HepG2 (cell line): ENCODE results near the gene LITAFD.

ENCODE experiments used
- ARNTL ChIP-seq: sonication (generic); formaldehyde crosslinking; IDR thresholded peaks from 2 replicates; pipeline ENCODE4 v1.4.0; 2020; ENCODE audit warnings: mild to moderate bottlenecking, missing genetic modification reagents
- CTCF ChIP-seq: sonication (generic); formaldehyde crosslinking; IDR thresholded peaks from 2 replicates; pipeline ENCODE4 v1.5.0; 2020; ENCODE audit warnings: mild to moderate bottlenecking, missing genetic modification reagents, moderate library complexity
- ELF4 ChIP-seq: sonication (generic); formaldehyde crosslinking; IDR thresholded peaks from 2 replicates; pipeline ENCODE4 v1.5.0; 2020; ENCODE audit warnings: missing genetic modification reagents, mild to moderate bottlenecking, moderate library complexity, borderline replicate concordance
- GABPA ChIP-seq, 2 experiments: IDR thresholded peaks; 2 replicates each; pipeline ENCODE4 v1.6.1; 2011 to 2016; ENCODE audit warnings: low read depth in 2 of 2, low read length in 1 of 2, missing biosample characterization in 1 of 2, missing genetic modification characterization in 1 of 2
- MAZ ChIP-seq, 2 experiments: sonication (generic) in 1 of 2; formaldehyde crosslinking in 1 of 2; IDR thresholded peaks; 2 replicates each; pipeline versions ENCODE4 v1.5.0 to v1.6.1; 2012 to 2020; ENCODE audit warnings: low read depth in 2 of 2, mild to moderate bottlenecking in 2 of 2, borderline replicate concordance in 1 of 2, improper control_type of control experiment in 1 of 2, low read length in 1 of 2, missing genetic modification reagents in 1 of 2, moderate library complexity in 1 of 2
- PBX2 ChIP-seq: IDR thresholded peaks from 2 replicates; pipeline ENCODE4 v1.6.1; 2016; ENCODE audit warnings: control low read depth
- RAD21 ChIP-seq: fragments of 450-650 bp; formaldehyde crosslinking; IDR thresholded peaks from 2 replicates; pipeline ENCODE4 v1.5.0; 2020; ENCODE audit warnings: mild to moderate bottlenecking
- RBM39 ChIP-seq: fragments of 200-400 bp; formaldehyde crosslinking; IDR thresholded peaks from one replicate; pipeline ENCODE4 v1.6.1; 2018; ENCODE audit warnings: antibody characterized with exemption, mild to moderate bottlenecking, low read depth, low read length; ENCODE audit not compliant: poor library complexity, severe bottlenecking
- SMC3 ChIP-seq: IDR thresholded peaks from 2 replicates; pipeline ENCODE4 v1.6.1; 2011; ENCODE audit warnings: low read length, improper control_type of control experiment
- ZFP36 ChIP-seq: fragments of 150-350 bp; IDR thresholded peaks from 2 replicates; pipeline ENCODE4 v1.6.1; 2018; ENCODE audit warnings: borderline replicate concordance, low read length, low read depth; ENCODE audit not compliant: partially characterized antibody
- ZNF644 ChIP-seq: IDR thresholded peaks from 2 replicates; pipeline ENCODE4 v1.6.1; 2016; ENCODE audit warnings: low read depth

GRCh38 chr16:8890549-8890921 lies 8.4 kb downstream of the LITAFD start:
- TF ChIP-seq GABPA (IDR thresholded peaks at IDR 0.05; ENCODE audit: low read depth, low read length) (no peak), GABPA (CRISPR knock-in tag; IDR thresholded peaks at IDR 0.05; ENCODE audit: low read depth) (no peak), RBM39 (no peak), ARNTL (CRISPR knock-in tag) (no peak), ZFP36 (no peak), ELF4 (no peak), SMC3 (no peak), RAD21 (no peak), MAZ (IDR thresholded peaks at IDR 0.05; ENCODE audit: borderline replicate concordance, low read depth, low read length) (no peak), MAZ (CRISPR knock-in tag; IDR thresholded peaks at IDR 0.05; ENCODE audit: low read depth) (no peak), CTCF (CRISPR knock-in tag) (no peak), ZNF644 (CRISPR knock-in tag) (no peak), PBX2 (no peak)
